Activated CD4-positive, alpha-beta T cell treated with anti-CD3 and anti-CD28 coated beads, Interleukin-2, amount 50 U/mL, for 1 hour (primary cell): Measurements from ENCODE around the gene SPSB1.

ENCODE experiments used
- DNase-seq: peaks from one replicate; pipeline ENCODE4 v3.0.0-alpha.2; 2020

SPSB1 gene

GRCh38 chr1:9346566-9346965 lies 53.9 kb downstream of the SPSB1 start:
- no peak for DNase-seq

GRCh38 chr1:9347095-9347850 lies 54.6 kb downstream of the SPSB1 start:
- DNase-seq: no peak

GRCh38 chr1:9349331-9349851 lies 56.7 kb downstream of the SPSB1 start:
- no peak for DNase-seq

GRCh38 chr1:9350013-9350908 lies 57.6 kb downstream of the SPSB1 start:
- no peak for DNase-seq

GRCh38 chr1:9350960-9351359 lies 58.3 kb downstream of the SPSB1 start:
- no peak for DNase-seq

GRCh38 chr1:9351654-9352271 lies 59.1 kb downstream of the SPSB1 start:
- no peak for DNase-seq

- no peak for DNase-seq
These were observed 59.9 kb downstream of the SPSB1 start for GRCh38 chr1:9352377-9353134.

- no peak for DNase-seq
These were observed 62.8 kb downstream of the SPSB1 start for GRCh38 chr1:9355503-9355902.

- DNase-seq: no peak
These were observed 63.3 kb downstream of the SPSB1 start for GRCh38 chr1:9356021-9356420.

GRCh38 chr1:9356829-9357466 lies 64.3 kb downstream of the SPSB1 start:
- no peak for DNase-seq

- DNase-seq: no peak
These were observed 65.3 kb downstream of the SPSB1 start for GRCh38 chr1:9357958-9358357.

- DNase-seq: no peak
These were observed 67.8 kb downstream of the SPSB1 start for GRCh38 chr1:9360371-9361064.

GRCh38 chr1:9361630-9362260 lies 69.1 kb downstream of the SPSB1 start:
- DNase-seq: no peak

- no peak for DNase-seq
These were observed 69.8 kb downstream of the SPSB1 start for GRCh38 chr1:9362488-9362887.

- no peak for DNase-seq
These were observed 70.4 kb downstream of the SPSB1 start for GRCh38 chr1:9363061-9363471.

- no peak for DNase-seq
These were observed 73.6 kb downstream of the SPSB1 start for GRCh38 chr1:9366298-9366697.

GRCh38 chr1:9366943-9367780 lies 74.5 kb downstream of the SPSB1 start:
- DNase-seq: no peak

GRCh38 chr1:9367806-9368205 lies 75.1 kb downstream of the SPSB1 start:
- DNase-seq: no peak

- DNase-seq: no peak
These were observed 75.7 kb downstream of the SPSB1 start for GRCh38 chr1:9368356-9368755.
